ENCODE results near the gene LAMP2.

DNA sequence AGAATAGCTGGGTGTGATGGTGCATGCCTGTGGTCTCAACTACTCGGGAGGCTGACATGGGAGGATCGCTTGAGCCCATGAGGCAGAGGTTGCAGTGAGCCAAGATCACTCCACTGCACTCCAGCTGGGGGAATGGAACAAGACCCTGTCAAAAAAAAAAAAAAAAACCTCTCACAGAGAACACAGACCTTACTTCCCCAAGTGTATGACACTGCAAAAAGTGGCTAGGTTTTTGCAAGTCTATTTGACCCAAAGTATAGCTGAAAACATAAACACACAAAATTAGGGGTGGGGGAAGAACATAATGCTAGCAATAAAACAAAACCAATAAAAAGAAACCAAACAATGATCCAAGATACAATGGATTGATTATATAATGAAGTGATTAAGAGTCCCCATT is 6.7 kb downstream of the LAMP2 start:
- TF ChIP-seq EGR1 (IDR thresholded peaks at IDR 0.05; ENCODE audit: low read depth) (no peak), EZH2phosphoT487 (IDR thresholded peaks at IDR 0.05; ENCODE audit: borderline replicate concordance) (no peak), POLR2A (IDR thresholded peaks at IDR 0.05; ENCODE audit: borderline replicate concordance, extremely low read depth, insufficient read depth, insufficient read length) (no peak), POLR2AphosphoS5 (IDR thresholded peaks at IDR 0.05; ENCODE audit: low read depth, low read length) (no peak)

Measured in HCT116 (cell line).